Measurements from ENCODE around the gene LYSMD4.
"Not testable (repeated sequence)": the region's sequence is repeated elsewhere in the genome, so short reads cannot be mapped to it uniquely, and the experiment has no call there.

LYSMD4 gene

DNA sequence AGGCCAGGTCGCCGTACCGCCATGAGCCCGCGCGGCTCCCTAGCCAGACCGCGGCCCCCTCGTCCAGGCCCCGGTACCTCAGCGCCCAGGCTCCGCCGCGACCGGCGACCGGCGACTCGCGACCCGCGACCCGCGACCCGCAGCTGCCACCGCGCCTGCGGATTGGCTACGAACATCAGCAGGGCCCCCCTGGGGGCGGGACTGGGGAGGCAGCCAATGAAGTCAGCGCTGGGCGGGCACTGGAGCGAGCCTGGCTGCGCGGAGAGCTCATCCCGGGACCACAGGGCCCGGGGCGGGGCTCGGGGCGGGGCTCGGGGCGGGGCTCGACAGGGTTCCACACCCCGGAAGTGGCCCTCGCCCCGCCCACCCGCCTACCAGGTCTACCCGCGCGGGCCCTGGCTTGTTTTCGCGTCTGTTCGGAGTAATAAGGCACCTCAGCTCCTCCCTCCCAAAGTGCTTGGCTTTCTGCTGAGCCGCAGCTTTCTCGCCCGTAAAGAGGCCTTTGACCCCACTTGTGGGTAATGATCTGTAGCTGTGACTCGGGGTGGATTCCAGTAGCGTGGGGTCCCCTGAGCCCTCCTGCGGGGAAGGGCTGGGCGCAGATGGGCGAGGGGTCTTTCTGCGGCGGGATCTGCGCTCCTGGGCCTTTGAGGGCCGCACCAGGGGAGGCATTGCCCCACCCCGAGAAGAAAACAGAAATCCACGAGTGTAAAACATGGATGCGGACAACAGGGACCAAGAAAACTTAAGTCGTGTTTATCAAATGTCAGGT is at the start of gene LYSMD4:
Gene LYSMD4 (minus strand): TSS at position 170 of the 772 bp plus-strand sequence. CDS start 1,438 bp downstream, outside the sequence.
- peaks cover 10% of the 10 kb centered on the region for H3K36me3 ChIP-seq (ENCODE audit: insufficient read depth, low read length)
- H3K9me3 ChIP-seq (ENCODE audit: control insufficient read depth, insufficient read depth, low read length), result no peaks in the 10 kb centered on the region
- peaks cover 10% of the 10 kb centered on the region; the same call in 1 of the 2 replicates for H3K4me1 ChIP-seq (ENCODE audit: insufficient read depth, low read length)

DNA sequence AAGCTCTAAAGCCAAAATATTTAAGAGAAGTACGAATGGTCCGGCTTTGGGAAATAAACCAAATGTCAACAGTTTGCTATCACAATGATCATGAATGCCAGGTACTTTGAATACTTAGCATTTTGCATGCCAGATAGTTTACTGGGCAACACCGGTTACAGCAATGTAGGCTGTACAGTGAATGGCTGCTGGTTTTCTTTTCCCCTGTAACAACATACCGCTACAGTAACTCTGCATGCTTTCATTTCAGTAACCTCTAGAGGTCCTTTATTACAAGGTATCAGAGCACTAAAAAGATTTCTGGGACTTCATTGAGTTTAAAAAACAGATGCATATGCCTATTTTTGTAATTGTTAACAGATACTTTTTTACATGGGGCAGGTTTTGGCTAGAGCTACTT is 48.8 kb upstream of the LYSMD4 start:
- not testable (repeated sequence) for H3K36me3 ChIP-seq (ENCODE audit: insufficient read depth, low read length); H3K9ac ChIP-seq (ENCODE audit: low read depth, low read length); H3K9me3 ChIP-seq (ENCODE audit: control insufficient read depth, insufficient read depth, low read length); H3K4me1 ChIP-seq (ENCODE audit: insufficient read depth, low read length)

More for the DNA sequence above, at the start of gene LYSMD4:
- peak within 1 kb of the TSS; percentile 73 for H3K9ac ChIP-seq (ENCODE audit: low read depth, low read length)

- Histone ChIP-seq H3K4me1 (ENCODE audit: insufficient read depth, low read length) (no peaks in the 10 kb centered on the region), H3K9me3 (ENCODE audit: control insufficient read depth, insufficient read depth, low read length) (no peaks in the 10 kb centered on the region), H3K36me3 (ENCODE audit: insufficient read depth, low read length) (no peaks in the 10 kb centered on the region), H3K9ac (ENCODE audit: low read depth, low read length) (no peak overlapping the region)
Observed at GRCh38 chr15:99777144-99777543, 43.9 kb upstream of the LYSMD4 start.

DNA sequence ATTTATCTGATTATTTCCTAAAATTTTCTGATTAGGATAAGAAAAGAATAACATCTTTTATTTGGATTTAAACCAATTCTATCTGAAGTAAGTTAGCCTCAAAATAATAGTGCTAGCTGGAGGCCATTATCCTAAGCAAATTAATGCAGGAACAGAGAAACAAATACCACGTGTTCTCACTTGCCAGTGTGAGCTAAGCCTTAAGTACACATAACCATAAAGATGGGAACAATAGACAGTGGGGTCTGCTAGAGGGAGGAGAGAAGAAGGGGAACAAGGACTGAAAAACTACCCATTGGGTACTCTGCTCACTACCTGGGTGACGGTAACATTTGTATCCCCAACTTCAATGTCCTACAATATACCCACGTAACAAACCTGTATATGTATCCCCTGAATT is 31.3 kb upstream of the LYSMD4 start:
- no peaks in the 10 kb centered on the region for H3K9me3 ChIP-seq (ENCODE audit: control insufficient read depth, insufficient read depth, low read length)
- H3K36me3 ChIP-seq (ENCODE audit: insufficient read depth, low read length), result no peaks in the 10 kb centered on the region
- H3K4me1 ChIP-seq (ENCODE audit: insufficient read depth, low read length), result no peaks in the 10 kb centered on the region
- H3K9ac ChIP-seq (ENCODE audit: low read depth, low read length), result no peak overlapping the region

DNA sequence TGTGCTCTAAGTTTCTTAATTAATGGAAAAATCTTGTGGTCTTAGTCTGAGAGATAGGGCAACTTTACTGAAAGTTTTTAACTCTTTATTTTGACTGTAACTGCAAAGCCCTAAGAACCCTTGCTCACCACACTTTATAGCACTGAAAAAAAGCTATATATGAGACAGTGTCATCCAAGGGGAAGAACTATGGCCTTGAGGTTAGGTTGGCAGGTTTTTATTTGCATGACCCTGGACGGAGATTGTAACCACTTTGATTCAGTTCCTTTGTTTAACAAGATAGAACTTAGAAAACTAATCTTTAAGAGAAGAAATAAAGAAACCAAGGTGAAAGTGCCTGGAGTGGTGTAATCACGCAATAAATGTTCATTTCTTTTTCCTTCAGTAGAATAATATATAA is 30.6 kb upstream of the LYSMD4 start:
- Histone ChIP-seq H3K4me1 (ENCODE audit: insufficient read depth, low read length) (no peaks in the 10 kb centered on the region), H3K36me3 (ENCODE audit: insufficient read depth, low read length) (no peaks in the 10 kb centered on the region), H3K9ac (ENCODE audit: low read depth, low read length) (no peak overlapping the region), H3K9me3 (ENCODE audit: control insufficient read depth, insufficient read depth, low read length) (no peaks in the 10 kb centered on the region)

DNA sequence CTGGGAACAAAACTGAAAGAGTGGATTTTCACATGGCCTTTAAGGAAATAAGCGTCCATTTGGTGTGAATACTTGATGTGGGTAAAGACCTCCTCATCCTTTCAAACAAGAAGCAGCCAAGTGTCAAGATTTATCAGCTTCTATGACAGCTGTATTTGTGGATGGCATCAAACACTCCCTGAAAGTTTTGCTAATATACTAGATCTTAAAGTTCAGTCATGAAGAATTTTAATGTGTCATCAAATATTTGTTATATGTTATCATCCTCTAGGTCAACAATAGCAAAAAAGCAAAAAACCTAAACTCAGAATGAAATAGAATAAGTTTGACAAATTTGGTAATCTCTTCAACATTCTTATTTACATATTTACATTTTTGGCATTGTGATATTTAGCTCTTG is 29.1 kb upstream of the LYSMD4 start:
- Histone ChIP-seq H3K9ac (ENCODE audit: low read depth, low read length) (no peak overlapping the region), H3K36me3 (ENCODE audit: insufficient read depth, low read length) (no peaks in the 10 kb centered on the region), H3K4me1 (ENCODE audit: insufficient read depth, low read length) (no peaks in the 10 kb centered on the region)

DNA sequence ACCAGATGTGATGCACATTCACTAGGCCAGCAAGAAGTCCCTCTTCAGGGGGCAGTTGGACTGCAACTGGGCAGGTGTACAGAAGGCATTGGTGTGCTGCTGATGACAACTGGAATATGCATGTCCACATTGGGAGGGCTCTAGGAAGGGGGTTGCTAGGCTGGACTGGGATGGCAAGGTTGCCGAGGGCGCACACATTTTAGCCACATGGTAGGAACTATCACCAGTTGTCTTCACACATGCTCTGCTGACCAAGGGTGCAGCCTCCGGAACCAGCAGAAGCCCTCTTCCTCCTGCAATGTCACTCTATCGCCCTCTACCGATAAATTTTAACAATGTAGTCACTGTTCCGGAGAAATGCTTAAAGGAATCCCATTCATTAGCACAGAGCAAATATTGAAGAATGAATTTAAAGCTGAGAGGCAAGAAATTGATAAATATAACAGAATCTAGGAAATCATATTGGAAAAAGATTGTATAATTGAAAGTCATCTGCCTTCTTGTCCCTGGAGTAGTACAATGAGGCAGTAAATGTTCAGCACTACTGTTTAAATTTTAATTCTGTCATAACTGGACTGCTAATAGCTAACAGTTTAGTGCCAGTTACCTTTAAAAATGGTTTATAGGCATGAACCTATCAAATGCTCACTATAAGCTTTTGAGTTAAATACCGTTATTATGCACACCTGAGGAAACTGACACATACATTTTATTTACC is 22.6 kb upstream of the LYSMD4 start:
- H3K9ac ChIP-seq (ENCODE audit: low read depth, low read length), result no peak overlapping the region
- H3K9me3 ChIP-seq (ENCODE audit: control insufficient read depth, insufficient read depth, low read length), result no peaks in the 10 kb centered on the region
- no peaks in the 10 kb centered on the region for H3K4me1 ChIP-seq (ENCODE audit: insufficient read depth, low read length)
- H3K36me3 ChIP-seq (ENCODE audit: insufficient read depth, low read length), result no peaks in the 10 kb centered on the region

More for the DNA sequence above, 29.1 kb upstream of the LYSMD4 start:
- no peaks in the 10 kb centered on the region for H3K9me3 ChIP-seq (ENCODE audit: control insufficient read depth, insufficient read depth, low read length)

- Histone ChIP-seq H3K9me3 (ENCODE audit: control insufficient read depth, insufficient read depth, low read length) (no peaks in the 10 kb centered on the region), H3K36me3 (ENCODE audit: insufficient read depth, low read length) (no peaks in the 10 kb centered on the region), H3K9ac (ENCODE audit: low read depth, low read length) (no peak overlapping the region), H3K4me1 (ENCODE audit: insufficient read depth, low read length) (no peaks in the 10 kb centered on the region)
Observed at GRCh38 chr15:99753066-99753465, 19.8 kb upstream of the LYSMD4 start.

DNA sequence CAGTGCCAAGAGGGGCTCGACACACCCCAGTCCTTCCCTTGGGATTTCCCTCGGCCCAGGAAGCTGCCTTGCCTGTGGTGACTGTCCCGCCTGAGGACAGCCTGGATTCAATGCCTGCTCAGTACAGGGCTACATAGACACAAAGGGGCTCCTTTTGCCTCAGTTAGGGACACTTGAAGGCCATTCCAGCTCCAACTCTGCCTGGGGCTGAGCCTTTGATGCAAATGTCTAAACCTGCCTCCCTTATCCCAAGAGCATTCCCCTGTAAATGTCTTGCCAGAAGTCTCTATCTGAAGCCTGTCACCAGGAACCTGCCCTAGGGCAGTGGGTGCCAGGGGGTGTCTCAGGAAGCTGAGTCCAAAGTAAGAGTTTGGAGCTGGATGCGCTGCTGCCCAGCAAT is 19.3 kb upstream of the LYSMD4 start:
- Histone ChIP-seq H3K9ac (ENCODE audit: low read depth, low read length) (no peak overlapping the region), H3K4me1 (ENCODE audit: insufficient read depth, low read length) (no peaks in the 10 kb centered on the region), H3K9me3 (ENCODE audit: control insufficient read depth, insufficient read depth, low read length) (no peaks in the 10 kb centered on the region), H3K36me3 (ENCODE audit: insufficient read depth, low read length) (no peaks in the 10 kb centered on the region)

DNA sequence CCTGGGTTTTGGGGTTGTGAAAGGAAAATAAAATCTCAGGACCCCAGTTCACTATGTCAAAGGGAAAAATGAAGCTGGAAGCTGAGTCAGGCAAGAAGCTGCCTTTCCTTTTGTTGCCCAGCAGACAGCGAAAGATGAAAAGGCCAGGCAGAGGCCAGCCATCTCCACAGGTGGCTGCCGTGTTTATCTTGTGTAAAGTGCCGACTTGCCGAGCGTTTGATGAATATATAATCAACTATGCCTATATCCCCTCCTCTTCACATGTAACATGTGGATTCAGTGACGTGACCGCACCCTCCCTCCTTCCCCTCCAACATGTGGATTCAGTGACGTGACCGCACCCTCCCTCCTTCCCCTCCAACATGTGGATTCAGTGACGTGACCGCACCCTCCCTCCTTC is 17.1 kb upstream of the LYSMD4 start:
- H3K36me3 ChIP-seq (ENCODE audit: insufficient read depth, low read length); H3K9me3 ChIP-seq (ENCODE audit: control insufficient read depth, insufficient read depth, low read length); H3K4me1 ChIP-seq (ENCODE audit: insufficient read depth, low read length); H3K9ac ChIP-seq (ENCODE audit: low read depth, low read length): not testable (repeated sequence)

DNA sequence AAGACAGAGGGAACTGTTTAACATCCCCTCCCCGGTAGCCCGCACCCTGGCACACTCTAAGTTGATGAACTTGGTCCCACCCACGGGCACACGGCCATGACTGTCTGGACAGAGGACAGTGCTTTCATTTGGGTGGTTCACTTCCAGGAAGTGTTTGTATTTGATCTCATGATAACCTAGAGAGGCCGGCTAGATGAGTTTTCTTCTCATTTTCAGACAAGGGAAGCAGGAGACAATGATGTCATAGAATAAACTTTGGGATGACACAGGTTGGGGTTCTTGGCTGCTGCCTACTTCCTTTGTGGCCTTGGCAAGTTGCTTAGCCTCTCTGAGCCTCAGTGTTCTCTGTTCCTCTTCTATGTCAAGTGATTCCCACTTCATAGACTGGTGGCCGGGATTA is 16.1 kb upstream of the LYSMD4 start:
- H3K9me3 ChIP-seq (ENCODE audit: control insufficient read depth, insufficient read depth, low read length), result no peaks in the 10 kb centered on the region
- no peaks in the 10 kb centered on the region for H3K4me1 ChIP-seq (ENCODE audit: insufficient read depth, low read length)
- no peaks in the 10 kb centered on the region for H3K36me3 ChIP-seq (ENCODE audit: insufficient read depth, low read length)
- no peak overlapping the region for H3K9ac ChIP-seq (ENCODE audit: low read depth, low read length)

DNA sequence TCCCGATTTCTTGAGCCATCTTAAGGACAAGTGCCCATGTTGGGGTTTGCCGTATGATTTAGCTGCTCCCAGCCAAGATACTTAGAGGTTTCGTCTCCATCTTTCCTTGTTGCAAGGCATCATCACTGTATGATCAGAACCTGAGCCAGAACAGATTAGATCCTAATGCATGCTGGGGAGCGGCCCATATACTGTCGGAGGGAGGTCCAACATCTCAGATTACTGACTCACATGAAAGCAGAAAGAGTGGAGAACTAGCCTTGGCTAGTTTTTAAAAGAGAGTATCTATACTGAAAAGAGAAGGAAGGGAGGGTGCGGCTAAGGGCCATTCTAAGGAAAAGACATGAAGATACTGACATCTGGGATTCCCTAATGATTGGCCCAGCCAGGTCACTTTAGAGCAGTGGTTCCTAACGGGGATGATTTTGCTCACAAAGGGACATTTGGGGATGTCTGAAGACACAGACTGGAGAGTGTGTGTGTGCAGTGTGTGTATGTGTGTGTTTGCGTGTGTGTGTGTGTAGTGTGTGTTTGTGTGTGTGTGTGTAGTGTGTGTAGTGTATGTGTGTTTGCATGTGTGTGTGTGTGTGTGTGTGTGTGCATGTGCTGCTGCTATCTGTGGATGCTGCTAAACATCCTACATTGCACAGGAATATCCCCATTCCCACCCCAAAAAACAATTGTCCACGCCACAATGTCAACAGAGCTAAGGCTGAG is 12.3 kb upstream of the LYSMD4 start:
- Histone ChIP-seq H3K9ac (ENCODE audit: low read depth, low read length) (no peak overlapping the region), H3K4me1 (ENCODE audit: insufficient read depth, low read length) (no peaks in the 10 kb centered on the region), H3K9me3 (ENCODE audit: control insufficient read depth, insufficient read depth, low read length) (no peaks in the 10 kb centered on the region), H3K36me3 (ENCODE audit: insufficient read depth, low read length) (no peaks in the 10 kb centered on the region)

GRCh38 chr15:99744142-99744541 is 10.9 kb upstream of the LYSMD4 start:
- H3K9me3 ChIP-seq (ENCODE audit: control insufficient read depth, insufficient read depth, low read length), result no peaks in the 10 kb centered on the region
- no peaks in the 10 kb centered on the region for H3K36me3 ChIP-seq (ENCODE audit: insufficient read depth, low read length)
- H3K4me1 ChIP-seq (ENCODE audit: insufficient read depth, low read length), result no peaks in the 10 kb centered on the region
- no peak overlapping the region for H3K9ac ChIP-seq (ENCODE audit: low read depth, low read length)

DNA sequence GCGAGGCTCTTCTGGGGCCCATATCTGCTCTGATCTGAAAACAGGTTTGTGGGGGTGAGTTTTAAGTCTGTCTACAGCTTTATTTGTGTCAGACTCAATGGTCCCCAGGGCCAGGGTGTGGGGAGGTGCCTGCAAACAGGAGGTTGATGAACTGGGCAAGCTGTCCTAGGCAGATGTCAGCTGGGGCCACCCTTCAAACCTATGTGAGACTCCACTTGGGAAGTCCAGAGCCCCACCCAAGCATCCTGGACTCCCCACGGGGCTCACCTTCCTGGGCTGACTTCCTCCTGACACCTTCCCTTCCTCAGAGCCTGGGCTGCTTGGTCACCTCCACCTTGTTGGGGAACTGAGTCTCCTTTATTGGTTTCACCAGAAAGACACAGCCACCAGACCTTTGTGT is 8.6 kb upstream of the LYSMD4 start:
- Histone ChIP-seq H3K4me1 (ENCODE audit: insufficient read depth, low read length) (no peaks in the 10 kb centered on the region), H3K9me3 (ENCODE audit: control insufficient read depth, insufficient read depth, low read length) (no peaks in the 10 kb centered on the region), H3K9ac (ENCODE audit: low read depth, low read length) (no peak overlapping the region), H3K36me3 (ENCODE audit: insufficient read depth, low read length) (no peaks in the 10 kb centered on the region)
